ENCODE measurements around the gene HDLBP.

DNA sequence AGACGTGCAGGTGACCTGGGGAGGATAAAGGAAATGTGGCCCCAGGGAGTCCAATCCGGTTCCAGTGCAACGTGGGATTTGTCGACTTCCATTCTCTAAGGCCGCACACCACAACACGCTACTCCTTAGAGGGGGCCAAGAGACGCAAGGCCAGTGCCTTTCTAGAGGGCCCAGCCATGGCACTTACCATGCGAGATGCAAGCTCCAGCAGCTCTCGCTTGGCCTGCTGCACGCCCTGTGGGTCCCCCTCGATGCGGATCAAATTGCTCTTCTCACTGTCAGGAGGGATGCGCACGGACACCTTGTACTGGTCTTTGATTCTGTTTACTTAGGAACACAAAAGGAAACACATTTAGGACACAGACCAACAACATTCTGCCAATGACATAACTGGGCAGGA lies 65.8 kb downstream of the HDLBP start:
- TF ChIP-seq, protein P1, sequence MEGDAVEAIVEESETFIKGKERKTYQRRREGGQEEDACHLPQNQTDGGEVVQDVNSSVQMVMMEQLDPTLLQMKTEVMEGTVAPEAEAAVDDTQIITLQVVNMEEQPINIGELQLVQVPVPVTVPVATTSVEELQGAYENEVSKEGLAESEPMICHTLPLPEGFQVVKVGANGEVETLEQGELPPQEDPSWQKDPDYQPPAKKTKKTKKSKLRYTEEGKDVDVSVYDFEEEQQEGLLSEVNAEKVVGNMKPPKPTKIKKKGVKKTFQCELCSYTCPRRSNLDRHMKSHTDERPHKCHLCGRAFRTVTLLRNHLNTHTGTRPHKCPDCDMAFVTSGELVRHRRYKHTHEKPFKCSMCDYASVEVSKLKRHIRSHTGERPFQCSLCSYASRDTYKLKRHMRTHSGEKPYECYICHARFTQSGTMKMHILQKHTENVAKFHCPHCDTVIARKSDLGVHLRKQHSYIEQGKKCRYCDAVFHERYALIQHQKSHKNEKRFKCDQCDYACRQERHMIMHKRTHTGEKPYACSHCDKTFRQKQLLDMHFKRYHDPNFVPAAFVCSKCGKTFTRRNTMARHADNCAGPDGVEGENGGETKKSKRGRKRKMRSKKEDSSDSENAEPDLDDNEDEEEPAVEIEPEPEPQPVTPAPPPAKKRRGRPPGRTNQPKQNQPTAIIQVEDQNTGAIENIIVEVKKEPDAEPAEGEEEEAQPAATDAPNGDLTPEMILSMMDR (conservative IDR thresholded peaks at IDR 0.05; ENCODE audit: low read length) = no peak
- TF ChIP-seq EZH2phosphoT487 (IDR thresholded peaks at IDR 0.05; ENCODE audit: borderline replicate concordance, low read depth, low read length) = no peak
